Loucy (cell line): Measurements from ENCODE around the gene NLRP9.

Source experiments
- H2AFZ ChIP-seq: fragments of 200-600 bp; sonication (generic); 2 replicates; pipeline ENCODE4 v1.6.0; 2016; ENCODE audit warnings: antibody characterized with exemption, mild to moderate bottlenecking, low read length, moderate library complexity
- H3F3A ChIP-seq: fragments of 200-600 bp; 2 replicates; pipeline ENCODE4 v1.6.0; 2016; ENCODE audit warnings: antibody characterized with exemption, low read depth, mild to moderate bottlenecking
- H3K27me3 ChIP-seq: fragments of 200-600 bp; sonication (generic); 2 replicates; pipeline ENCODE4 v1.6.1; 2014; ENCODE audit warnings: low read length, mild to moderate bottlenecking; ENCODE audit not compliant: insufficient read depth, poor library complexity, severe bottlenecking
- H3K36me3 ChIP-seq: fragments of 200-600 bp; sonication (generic); 2 replicates; pipeline ENCODE4 v1.6.1; 2016; ENCODE audit warnings: low read length; ENCODE audit not compliant: insufficient read depth
- H3K4me1 ChIP-seq: fragments of 200-600 bp; sonication (generic); 2 replicates; pipeline ENCODE4 v1.5.1; 2014; ENCODE audit warnings: low read length, mild to moderate bottlenecking; ENCODE audit not compliant: insufficient read depth, poor library complexity, severe bottlenecking
- H3K4me2 ChIP-seq: fragments of 200-600 bp; sonication (generic); 2 replicates; pipeline ENCODE4 v1.6.0; 2014; ENCODE audit warnings: antibody characterized with exemption, low read length, low read depth, mild to moderate bottlenecking; ENCODE audit not compliant: poor library complexity, severe bottlenecking
- H3K4me3 ChIP-seq: fragments of 200-600 bp; sonication (generic); 2 replicates; pipeline ENCODE4 v1.5.1; 2014; ENCODE audit warnings: low read length, mild to moderate bottlenecking, mixed read lengths; ENCODE audit not compliant: poor library complexity, severe bottlenecking
- H3K79me2 ChIP-seq: fragments of 200-600 bp; sonication (generic); 2 replicates; pipeline ENCODE4 v1.6.1; 2014; ENCODE audit warnings: low read length; ENCODE audit not compliant: insufficient read depth
- H3K9ac ChIP-seq: fragments of 200-600 bp; sonication (generic); 2 replicates; pipeline ENCODE4 v1.6.0; 2014; ENCODE audit warnings: mild to moderate bottlenecking, low read depth, low read length, moderate library complexity; ENCODE audit not compliant: poor library complexity, severe bottlenecking
- H3K9me2 ChIP-seq: fragments of 200-600 bp; sonication (generic); replicated peaks from 2 replicates; pipeline ENCODE4 v1.6.1; 2016; ENCODE audit warnings: low read depth, low read length, mixed read lengths
- H3K9me3 ChIP-seq: fragments of 200-600 bp; sonication (generic); 2 replicates; pipeline ENCODE4 v1.6.1; 2014; ENCODE audit warnings: mild to moderate bottlenecking, antibody characterized with exemption, low read length, low read depth; ENCODE audit not compliant: insufficient read depth
- H4K20me1 ChIP-seq: fragments of 200-600 bp; sonication (generic); 2 replicates; pipeline ENCODE4 v1.6.0; 2014; ENCODE audit warnings: antibody characterized with exemption, low read length, mild to moderate bottlenecking; ENCODE audit not compliant: insufficient read depth, poor library complexity, severe bottlenecking
- EZH2phosphoT487 ChIP-seq: fragments of 200-600 bp; IDR thresholded peaks from 2 replicates; pipeline ENCODE4 v1.6.1; 2018; ENCODE audit warnings: antibody characterized with exemption, mild to moderate bottlenecking, moderate library complexity, borderline replicate concordance
- TF ChIP-seq, protein P1 (sequence below): fragments of 200-600 bp; sonication (generic); conservative IDR thresholded peaks from 2 replicates; pipeline ENCODE4 v1.5.1; 2014; ENCODE audit warnings: mild to moderate bottlenecking, antibody characterized with exemption, low read length

NLRP9 gene

DNA sequence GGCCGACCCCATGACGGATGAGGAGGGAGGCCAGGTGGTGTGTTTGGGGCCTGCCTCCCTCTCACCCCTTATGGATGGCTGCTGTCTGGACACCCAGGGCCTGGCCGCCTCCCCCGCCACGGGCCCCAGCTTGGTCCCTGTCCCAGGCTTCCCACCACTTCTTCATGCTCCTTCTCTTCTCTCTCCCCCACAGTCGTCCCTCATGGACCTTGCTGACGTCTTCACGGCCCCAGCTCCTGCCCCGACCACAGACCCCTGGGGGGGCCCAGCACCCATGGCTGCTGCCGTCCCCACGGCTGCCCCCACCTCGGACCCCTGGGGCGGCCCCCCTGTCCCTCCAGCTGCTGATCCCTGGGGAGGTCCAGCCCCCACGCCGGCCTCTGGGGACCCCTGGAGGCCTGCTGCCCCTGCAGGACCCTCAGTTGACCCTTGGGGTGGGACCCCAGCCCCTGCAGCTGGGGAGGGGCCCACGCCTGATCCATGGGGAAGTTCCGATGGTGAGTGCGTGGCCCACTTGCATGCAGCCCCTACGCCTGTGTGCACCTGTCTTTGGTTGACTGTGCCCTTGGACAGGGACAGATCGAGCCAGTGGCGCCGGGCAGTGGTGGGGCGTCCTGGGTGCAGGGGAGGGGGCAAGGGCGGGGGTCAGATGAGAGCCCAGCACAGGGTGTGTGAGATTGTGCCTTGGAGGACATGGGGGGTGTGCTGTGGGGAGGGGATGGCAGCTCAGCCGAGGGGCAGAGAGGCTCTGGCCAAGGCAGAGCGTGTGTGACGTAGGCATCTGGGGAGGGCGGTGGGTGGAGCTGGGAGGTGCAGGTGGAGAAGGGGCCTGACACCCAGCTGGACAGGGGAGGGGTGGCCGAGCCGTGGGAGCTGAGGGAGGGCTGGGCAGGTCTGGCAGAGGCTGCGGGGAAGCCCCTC is 46.4 kb downstream of the NLRP9 start:
- H2AFZ ChIP-seq, result no peak overlapping the region
- peaks cover 74% of the 10 kb centered on the region; the same call in 1 of the 2 replicates for H3K36me3 ChIP-seq
- TF ChIP-seq EZH2phosphoT487, result no peak
- TF ChIP-seq, protein P1, sequence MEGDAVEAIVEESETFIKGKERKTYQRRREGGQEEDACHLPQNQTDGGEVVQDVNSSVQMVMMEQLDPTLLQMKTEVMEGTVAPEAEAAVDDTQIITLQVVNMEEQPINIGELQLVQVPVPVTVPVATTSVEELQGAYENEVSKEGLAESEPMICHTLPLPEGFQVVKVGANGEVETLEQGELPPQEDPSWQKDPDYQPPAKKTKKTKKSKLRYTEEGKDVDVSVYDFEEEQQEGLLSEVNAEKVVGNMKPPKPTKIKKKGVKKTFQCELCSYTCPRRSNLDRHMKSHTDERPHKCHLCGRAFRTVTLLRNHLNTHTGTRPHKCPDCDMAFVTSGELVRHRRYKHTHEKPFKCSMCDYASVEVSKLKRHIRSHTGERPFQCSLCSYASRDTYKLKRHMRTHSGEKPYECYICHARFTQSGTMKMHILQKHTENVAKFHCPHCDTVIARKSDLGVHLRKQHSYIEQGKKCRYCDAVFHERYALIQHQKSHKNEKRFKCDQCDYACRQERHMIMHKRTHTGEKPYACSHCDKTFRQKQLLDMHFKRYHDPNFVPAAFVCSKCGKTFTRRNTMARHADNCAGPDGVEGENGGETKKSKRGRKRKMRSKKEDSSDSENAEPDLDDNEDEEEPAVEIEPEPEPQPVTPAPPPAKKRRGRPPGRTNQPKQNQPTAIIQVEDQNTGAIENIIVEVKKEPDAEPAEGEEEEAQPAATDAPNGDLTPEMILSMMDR, result no peak
- H3K4me3 ChIP-seq, result no peak overlapping the region
- no peaks in the 10 kb centered on the region for H3K4me1 ChIP-seq
- no peaks in the 10 kb centered on the region for H3K9me3 ChIP-seq
- no peaks in the 10 kb centered on the region for H3K79me2 ChIP-seq
- no peaks in the 10 kb centered on the region for H3F3A ChIP-seq
- H3K27me3 ChIP-seq, result no peaks in the 10 kb centered on the region
- no peaks in the 10 kb centered on the region for H3K9me2 ChIP-seq
- no peak overlapping the region for H3K9ac ChIP-seq
- H3K4me2 ChIP-seq, result no peak overlapping the region
- H4K20me1 ChIP-seq, result no peaks in the 10 kb centered on the region

DNA sequence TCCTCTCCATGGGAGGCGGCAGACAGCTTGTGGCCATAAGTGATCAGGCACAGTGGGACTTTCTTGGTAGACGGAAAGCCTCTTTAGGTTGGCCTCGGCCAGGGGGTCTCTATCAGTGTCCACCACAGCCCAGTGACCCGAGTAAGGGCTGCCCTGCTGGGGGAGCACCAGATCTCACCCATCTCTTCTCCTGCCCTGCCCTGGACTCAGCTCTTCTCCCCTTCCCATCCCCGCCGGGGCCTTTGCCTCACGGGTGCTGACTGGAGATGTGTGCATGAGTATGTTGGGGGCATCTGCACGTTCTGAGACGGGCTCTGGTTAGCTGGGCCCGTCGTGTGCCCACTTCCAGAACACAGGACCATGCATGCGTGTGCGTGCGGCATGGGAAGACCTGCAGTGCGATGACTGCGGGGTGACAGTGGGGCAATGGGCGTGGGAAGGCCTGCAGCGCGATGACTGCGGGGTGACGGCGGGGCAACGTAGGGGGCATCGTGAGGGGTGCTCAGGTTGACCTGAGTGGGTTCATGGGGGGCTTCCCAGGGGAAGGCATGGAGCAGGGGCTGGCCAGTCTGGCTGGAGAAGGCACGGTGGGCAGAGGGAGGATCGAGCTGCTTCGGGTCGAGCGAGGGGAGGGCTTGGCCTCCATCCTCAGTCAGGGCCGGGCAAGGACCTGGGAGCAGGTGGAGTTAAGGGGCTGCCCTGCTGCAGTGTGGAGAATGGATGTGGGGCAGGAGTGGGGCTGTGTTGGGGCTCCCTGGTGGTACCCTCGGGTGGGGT is 47.2 kb downstream of the NLRP9 start:
- no peak overlapping the region for H3K4me3 ChIP-seq
- TF ChIP-seq, protein P1, result no peak
- TF ChIP-seq EZH2phosphoT487, result no peak
- no peaks in the 10 kb centered on the region for H3K27me3 ChIP-seq
- no peak overlapping the region for H2AFZ ChIP-seq
- no peaks in the 10 kb centered on the region for H4K20me1 ChIP-seq
- no peak overlapping the region for H3K9ac ChIP-seq
- no peaks in the 10 kb centered on the region for H3K79me2 ChIP-seq
- H3K4me2 ChIP-seq, result no peak overlapping the region
- no peaks in the 10 kb centered on the region for H3K4me1 ChIP-seq
- no peaks in the 10 kb centered on the region for H3F3A ChIP-seq
- peaks cover 72% of the 10 kb centered on the region; the same call in 1 of the 2 replicates for H3K36me3 ChIP-seq
- H3K9me2 ChIP-seq, result no peaks in the 10 kb centered on the region
- no peaks in the 10 kb centered on the region for H3K9me3 ChIP-seq

DNA sequence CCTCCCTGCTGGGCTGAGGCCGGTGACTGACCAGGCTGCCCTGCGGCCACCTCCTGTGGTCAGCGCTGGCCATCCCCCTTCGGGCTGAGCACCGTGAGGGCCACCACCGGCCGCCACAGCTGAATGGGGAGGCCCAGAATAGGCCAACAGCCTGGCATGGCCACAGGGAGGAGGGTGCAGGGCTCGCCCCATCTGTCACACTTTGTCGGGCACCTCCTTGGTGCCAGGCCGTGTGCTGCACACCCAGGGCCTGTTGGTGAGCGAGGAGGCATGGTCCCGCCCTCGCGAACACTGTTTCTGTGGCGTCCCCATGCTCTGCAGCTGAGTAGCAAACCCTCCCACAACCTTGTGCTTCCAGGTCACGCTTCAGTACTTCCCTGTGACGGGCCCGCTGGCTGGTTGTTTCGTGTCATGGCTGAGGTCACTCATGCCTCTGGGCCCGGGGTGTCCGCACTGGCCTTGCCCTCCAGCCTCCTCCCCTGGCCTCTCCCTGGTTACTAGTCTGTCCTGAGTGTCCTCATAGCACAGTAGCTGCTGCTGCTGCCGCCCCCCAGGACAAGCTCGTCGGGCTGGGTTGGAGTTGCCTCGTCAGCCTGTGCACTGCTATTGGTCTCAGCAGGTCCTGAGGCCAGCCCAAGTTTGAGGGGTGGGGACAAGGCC is 48.0 kb downstream of the NLRP9 start:
- no peak overlapping the region for H3K4me3 ChIP-seq
- no peaks in the 10 kb centered on the region for H4K20me1 ChIP-seq
- no peaks in the 10 kb centered on the region for H3K9me2 ChIP-seq
- peaks cover 71% of the 10 kb centered on the region; the same call in 1 of the 2 replicates for H3K36me3 ChIP-seq
- no peaks in the 10 kb centered on the region for H3K27me3 ChIP-seq
- no peaks in the 10 kb centered on the region for H3K9me3 ChIP-seq
- no peak overlapping the region for H3K9ac ChIP-seq
- no peak overlapping the region for H3K4me2 ChIP-seq
- no peaks in the 10 kb centered on the region for H3K4me1 ChIP-seq
- H2AFZ ChIP-seq, result no peak overlapping the region
- no peaks in the 10 kb centered on the region for H3K79me2 ChIP-seq
- H3F3A ChIP-seq, result no peaks in the 10 kb centered on the region
- TF ChIP-seq, protein P1, result no peak
- TF ChIP-seq EZH2phosphoT487, result no peak
